ENCODE measurements around the gene AURKB.
A peak's percentile ranks its signal among the peaks of the same experiment; 100 is the strongest.

AURKB gene

DNA sequence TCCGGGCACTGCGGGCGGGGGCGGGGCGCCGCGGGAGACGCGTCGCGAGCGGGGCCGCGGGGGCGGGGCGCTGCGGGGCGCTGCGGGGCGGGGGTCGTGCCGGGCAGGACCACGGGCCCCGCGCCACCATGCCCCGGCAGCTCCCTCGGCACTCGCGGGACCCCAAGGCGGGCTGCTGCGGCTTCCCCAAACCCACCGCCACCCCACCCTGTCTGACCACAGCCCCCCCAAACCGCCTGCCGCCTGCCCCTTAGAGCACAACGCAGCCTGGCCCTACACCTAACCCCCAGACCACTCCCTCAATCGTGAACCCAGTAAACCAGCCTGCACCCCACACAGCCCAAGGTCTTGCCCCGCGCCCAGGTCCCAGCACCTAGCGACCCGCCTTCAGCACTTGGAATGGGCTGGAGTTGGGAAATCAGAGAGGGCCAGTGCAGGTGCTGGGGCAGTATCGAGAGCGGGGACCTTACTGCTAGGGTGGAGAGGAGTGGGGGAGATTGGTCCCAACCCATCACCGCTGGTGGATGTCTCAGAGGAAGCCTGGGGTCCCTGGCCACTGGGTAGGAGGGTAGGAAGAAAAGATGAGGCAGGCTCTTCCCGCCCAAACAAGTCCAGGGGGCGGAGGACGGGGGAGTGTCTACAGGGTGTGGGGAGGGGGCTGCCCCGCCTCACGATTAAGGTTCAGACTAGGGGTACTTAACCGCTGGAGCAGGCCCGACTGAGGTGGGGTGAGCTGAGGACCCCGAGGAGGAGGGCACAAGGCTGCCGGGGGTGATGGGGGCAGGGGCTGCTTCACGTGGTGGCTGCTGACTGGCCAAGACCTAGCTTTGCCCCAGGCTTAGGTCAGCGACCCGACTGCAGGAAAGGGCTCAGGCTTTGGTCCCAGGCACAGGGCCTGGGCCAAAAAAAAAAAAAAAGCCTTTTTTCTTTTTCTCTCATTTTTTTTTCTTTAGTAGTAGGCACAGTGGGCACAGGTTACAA, 47.1 kb downstream of the AURKB start:
- H4K20me1 ChIP-seq (ENCODE audit: insufficient read depth, low read length) = peaks cover 8% of the 10 kb centered on the region; the same call in 1 of the 2 replicates
- H3K4me3 ChIP-seq (ENCODE audit: low read length) = peak overlapping the region; percentile 99
- peak overlapping the region; percentile 99 for H3K9ac ChIP-seq (ENCODE audit: low read length)
- H3K4me2 ChIP-seq (ENCODE audit: low read length) = peak overlapping the region; percentile 99
- peaks cover 21% of the 10 kb centered on the region for H3K79me2 ChIP-seq (ENCODE audit: low read length)
- H3K36me3 ChIP-seq (replicated peaks; ENCODE audit: low read depth, low read length) = peaks cover 7% of the 10 kb centered on the region
- no peaks in the 10 kb centered on the region for H3K9me3 ChIP-seq (ENCODE audit: insufficient read depth, low read length)
- peak overlapping the region; percentile 71 for H3K27ac ChIP-seq (ENCODE audit: low read length)
- no peaks in the 10 kb centered on the region for H3K27me3 ChIP-seq (ENCODE audit: low read depth, low read length)
- TF ChIP-seq, protein P1, sequence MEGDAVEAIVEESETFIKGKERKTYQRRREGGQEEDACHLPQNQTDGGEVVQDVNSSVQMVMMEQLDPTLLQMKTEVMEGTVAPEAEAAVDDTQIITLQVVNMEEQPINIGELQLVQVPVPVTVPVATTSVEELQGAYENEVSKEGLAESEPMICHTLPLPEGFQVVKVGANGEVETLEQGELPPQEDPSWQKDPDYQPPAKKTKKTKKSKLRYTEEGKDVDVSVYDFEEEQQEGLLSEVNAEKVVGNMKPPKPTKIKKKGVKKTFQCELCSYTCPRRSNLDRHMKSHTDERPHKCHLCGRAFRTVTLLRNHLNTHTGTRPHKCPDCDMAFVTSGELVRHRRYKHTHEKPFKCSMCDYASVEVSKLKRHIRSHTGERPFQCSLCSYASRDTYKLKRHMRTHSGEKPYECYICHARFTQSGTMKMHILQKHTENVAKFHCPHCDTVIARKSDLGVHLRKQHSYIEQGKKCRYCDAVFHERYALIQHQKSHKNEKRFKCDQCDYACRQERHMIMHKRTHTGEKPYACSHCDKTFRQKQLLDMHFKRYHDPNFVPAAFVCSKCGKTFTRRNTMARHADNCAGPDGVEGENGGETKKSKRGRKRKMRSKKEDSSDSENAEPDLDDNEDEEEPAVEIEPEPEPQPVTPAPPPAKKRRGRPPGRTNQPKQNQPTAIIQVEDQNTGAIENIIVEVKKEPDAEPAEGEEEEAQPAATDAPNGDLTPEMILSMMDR (IDR thresholded peaks at IDR 0.05; ENCODE audit: low read depth, low read length) = no peak
- TF ChIP-seq EZH2phosphoT487 (IDR thresholded peaks at IDR 0.05; ENCODE audit: low read depth) = no peak
- H2AFZ ChIP-seq (ENCODE audit: low read depth, low read length) = peak overlapping the region; percentile 41; the same call in 1 of the 2 replicates
- H3K4me1 ChIP-seq (ENCODE audit: low read length) = peaks cover 30% of the 10 kb centered on the region

DNA sequence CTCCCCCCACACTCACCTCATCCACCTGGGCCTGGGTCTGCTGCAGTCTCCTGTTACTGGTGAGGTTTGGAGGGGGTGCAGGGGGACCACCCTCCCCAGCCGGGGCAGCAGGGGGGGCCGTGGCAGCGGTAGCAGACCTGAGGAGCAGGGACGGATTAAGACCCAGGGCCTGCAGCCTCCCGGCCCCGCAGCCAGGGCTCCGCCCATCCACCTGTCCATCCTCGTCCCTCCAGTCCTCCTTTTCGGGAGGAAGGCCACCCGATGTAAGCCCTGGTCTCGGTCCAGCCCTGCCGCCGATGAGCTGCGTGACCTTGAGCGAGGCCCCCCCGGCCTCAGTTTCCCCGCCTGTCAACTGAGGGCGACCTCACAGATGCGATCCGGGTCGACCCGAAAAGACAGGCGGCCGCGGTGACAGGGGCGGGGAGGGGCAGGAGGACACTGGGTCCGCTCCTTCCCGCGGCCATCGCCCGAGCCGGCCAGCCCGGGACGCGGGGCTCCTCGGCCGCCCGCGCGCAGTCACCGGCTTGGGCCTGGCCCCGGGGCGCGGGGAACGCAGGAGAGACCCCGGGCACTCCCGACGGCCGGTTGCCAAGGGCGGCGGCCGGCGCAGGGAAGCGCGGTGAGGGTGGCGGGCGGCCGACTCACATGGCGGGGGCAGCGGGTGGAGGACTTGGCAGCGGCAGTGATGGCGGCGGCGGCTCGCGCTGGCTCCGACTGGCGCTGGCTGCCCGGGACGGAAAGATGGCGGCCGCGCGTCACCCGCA, 48.0 kb downstream of the AURKB start, which contains the start of gene VAMP2:
Gene VAMP2 (minus strand): TSS at position 716 of the 764 bp plus-strand sequence. CDS start 69 bp downstream, at position 647.
- peak within 1 kb of the TSS; percentile 99 for H3K4me2 ChIP-seq (ENCODE audit: low read length)
- peaks cover 8% of the 10 kb centered on the region; the same call in 1 of the 2 replicates for H4K20me1 ChIP-seq (ENCODE audit: insufficient read depth, low read length)
- H3K27me3 ChIP-seq (ENCODE audit: low read depth, low read length) = no peaks in the 10 kb centered on the region
- peaks cover 7% of the 10 kb centered on the region for H3K36me3 ChIP-seq (replicated peaks; ENCODE audit: low read depth, low read length)
- no peaks in the 10 kb centered on the region for H3K9me3 ChIP-seq (ENCODE audit: insufficient read depth, low read length)
- H2AFZ ChIP-seq (ENCODE audit: low read depth, low read length) = peak within 1 kb of the TSS; percentile 41; the same call in 1 of the 2 replicates
- peaks cover 21% of the 10 kb centered on the region for H3K79me2 ChIP-seq (ENCODE audit: low read length)
- TF ChIP-seq, protein P1 (IDR thresholded peaks at IDR 0.05; ENCODE audit: low read depth, low read length) = no peak
- TF ChIP-seq EZH2phosphoT487 (IDR thresholded peaks at IDR 0.05; ENCODE audit: low read depth) = no peak
- H3K4me3 ChIP-seq (ENCODE audit: low read length) = peak within 1 kb of the TSS; percentile 99
- H3K27ac ChIP-seq (ENCODE audit: low read length) = peak within 1 kb of the TSS; percentile 71
- H3K9ac ChIP-seq (ENCODE audit: low read length) = peak within 1 kb of the TSS; percentile 99
- peaks cover 30% of the 10 kb centered on the region for H3K4me1 ChIP-seq (ENCODE audit: low read length)

DNA sequence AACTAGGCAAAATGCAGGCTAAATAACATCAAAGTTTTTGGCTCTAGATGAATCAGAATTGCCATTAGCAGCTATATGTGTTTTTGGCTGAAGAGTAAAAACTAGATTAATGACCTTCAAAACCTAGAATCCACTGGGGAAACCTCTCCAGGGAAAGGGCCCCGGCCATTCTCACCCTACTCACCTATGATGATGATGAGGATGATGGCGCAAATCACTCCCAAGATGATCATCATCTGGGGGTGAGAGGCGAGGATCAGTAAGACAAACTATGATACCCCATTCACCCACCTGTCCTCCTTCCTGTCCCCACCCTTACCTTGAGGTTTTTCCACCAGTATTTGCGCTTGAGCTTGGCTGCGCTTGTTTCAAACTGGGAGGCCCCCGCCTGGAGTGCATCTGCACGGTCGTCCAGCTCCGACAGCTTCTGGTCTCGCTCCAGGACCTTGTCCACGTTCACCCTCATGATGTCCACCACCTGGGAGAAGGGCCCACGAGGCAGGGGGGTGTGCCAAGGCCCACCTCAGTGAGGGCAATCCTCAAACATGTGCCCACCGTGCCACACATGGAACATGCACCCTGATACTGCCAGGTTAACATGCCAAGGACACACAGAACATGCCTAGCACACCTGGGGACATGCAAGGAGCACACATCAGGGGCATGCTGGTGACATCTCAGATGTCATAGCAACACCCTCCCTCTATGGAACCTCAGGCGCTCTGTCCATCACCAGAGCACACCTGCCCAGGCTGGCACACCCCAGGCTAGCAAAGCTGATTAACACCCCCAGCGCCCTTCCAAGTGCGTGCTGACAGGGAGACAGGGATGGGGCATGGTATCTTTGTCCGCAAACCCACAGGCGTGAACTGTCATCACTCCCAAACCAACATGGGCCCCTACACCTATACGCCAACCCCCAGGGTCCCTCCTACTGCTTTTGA, 48.8 kb downstream of the AURKB start:
- Histone ChIP-seq H3K27ac (ENCODE audit: low read length) (no peak overlapping the region; the same call in 1 of the 2 replicates), H3K4me1 (ENCODE audit: low read length) (peaks cover 30% of the 10 kb centered on the region), H2AFZ (ENCODE audit: low read depth, low read length) (no peak overlapping the region), H3K27me3 (ENCODE audit: low read depth, low read length) (no peaks in the 10 kb centered on the region), H3K4me2 (ENCODE audit: low read length) (peak overlapping the region; percentile 93), H4K20me1 (ENCODE audit: insufficient read depth, low read length) (peaks cover 8% of the 10 kb centered on the region; the same call in 1 of the 2 replicates), H3K9me3 (ENCODE audit: insufficient read depth, low read length) (no peaks in the 10 kb centered on the region), H3K4me3 (ENCODE audit: low read length) (peak overlapping the region; percentile 99), H3K79me2 (ENCODE audit: low read length) (peaks cover 21% of the 10 kb centered on the region), H3K9ac (ENCODE audit: low read length) (peak overlapping the region; percentile 99), H3K36me3 (replicated peaks; ENCODE audit: low read depth, low read length) (peaks cover 7% of the 10 kb centered on the region)
- TF ChIP-seq, protein P1 (IDR thresholded peaks at IDR 0.05; ENCODE audit: low read depth, low read length) = no peak
- no peak for TF ChIP-seq EZH2phosphoT487 (IDR thresholded peaks at IDR 0.05; ENCODE audit: low read depth)
